GM12891 (cell line): Measurements from ENCODE around the gene PEPD.

Experiments used
- PAX5 ChIP-seq: IDR thresholded peaks from 2 replicates; pipeline ENCODE4 v1.6.1; 2011; ENCODE audit warnings: low read length, moderate library complexity, mild to moderate bottlenecking; ENCODE audit not compliant: insufficient read depth, severe bottlenecking
- POLR2A ChIP-seq: IDR thresholded peaks from 2 replicates; pipeline ENCODE4 v1.6.1; 2011; ENCODE audit warnings: low read depth, low read length, control low read depth
- POLR2AphosphoS5 ChIP-seq: IDR thresholded peaks from 2 replicates; pipeline ENCODE4 v1.6.1; 2011; ENCODE audit warnings: low read depth, low read length, control low read depth
- POU2F2 ChIP-seq: IDR thresholded peaks from 2 replicates; pipeline ENCODE4 v1.6.1; 2011; ENCODE audit warnings: low read depth, mild to moderate bottlenecking, control low read depth, low read length, moderate library complexity
- SPI1 ChIP-seq: IDR thresholded peaks from 2 replicates; pipeline ENCODE4 v1.6.1; 2011; ENCODE audit warnings: low read depth, low read length, control low read depth
- TAF1 ChIP-seq: IDR thresholded peaks from 2 replicates; pipeline ENCODE4 v1.6.1; 2011; ENCODE audit warnings: low read depth, low read length, control low read depth

- TF ChIP-seq POLR2A (no peak), TAF1 (no peak), POLR2AphosphoS5 (no peak), POU2F2 (no peak), PAX5 (no peak), SPI1 (no peak)
Observed at GRCh38 chr19:33496038-33496895, 25.3 kb downstream of the PEPD start.
